ENCODE measurements around the gene C16orf86. TPM values are rescaled to one million over a fixed set of nuclear protein-coding genes. Genes with fewer than 3 reads are reported as not detected.

The C16orf86 gene
- total RNA-seq, 1 experiment from 2014 or later, result 0.79 TPM

DNA sequence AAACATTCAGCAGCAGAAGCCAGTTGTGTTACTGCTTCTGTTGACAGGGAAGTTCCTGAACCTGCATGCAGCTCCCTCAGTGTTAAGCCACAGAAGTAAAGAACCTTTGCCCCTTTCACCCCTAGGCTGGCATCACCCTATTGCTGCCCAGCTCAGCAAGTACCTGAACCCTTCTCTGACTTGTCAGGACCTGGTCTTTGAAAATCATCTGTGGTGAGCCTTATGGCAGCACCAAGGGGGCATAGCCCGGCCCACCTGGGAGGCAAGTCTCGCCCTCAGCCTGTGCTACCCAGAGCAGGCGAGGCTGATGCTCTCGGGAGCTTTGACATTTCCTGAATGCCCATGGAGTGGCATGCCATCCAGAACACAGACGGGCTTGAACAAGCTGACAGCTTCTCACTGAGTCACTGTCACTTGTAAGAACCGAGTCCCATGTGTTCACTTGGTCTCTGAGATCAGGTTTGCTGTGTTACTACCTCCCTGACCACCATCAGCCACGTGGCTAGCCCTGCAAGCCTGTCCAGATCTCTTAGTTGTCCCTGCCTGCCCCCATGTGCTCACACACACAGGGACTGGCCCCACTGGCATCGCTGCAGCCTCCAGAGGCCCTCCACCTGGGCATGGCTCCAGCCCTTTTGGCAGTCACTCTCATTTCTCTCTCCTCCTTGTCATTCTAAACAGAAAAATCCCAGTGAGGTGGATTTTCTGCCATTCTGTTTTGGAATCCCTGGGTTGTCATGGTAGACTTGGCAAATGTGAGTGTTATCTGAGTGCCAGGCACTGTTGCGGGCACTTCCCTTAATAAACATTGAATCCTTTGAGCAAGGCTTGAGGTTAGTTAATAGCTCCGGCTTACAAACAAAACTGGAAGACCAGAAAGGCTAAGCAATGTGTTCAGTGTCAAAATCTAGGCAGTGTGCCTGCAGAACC, 24.6 kb upstream of the C16orf86 start:
- Histone ChIP-seq H3K4me3 (replicated peaks in 1 of 2; ENCODE audit: low read depth in 1 of 2, low read length in 2 of 2) (no peak overlapping the region), H3K4me1 (ENCODE audit: control insufficient read depth in 1 of 2, insufficient read depth in 2 of 2, low read length in 2 of 2) (peaks cover 0 to 4% of the 10 kb centered on the region in 2 experiments; a peak in 1 of 4 replicates), H3K36me3 (ENCODE audit: control insufficient read depth in 1 of 2, insufficient read depth in 2 of 2, low read length in 2 of 2) (peaks cover 12 to 20% of the 10 kb centered on the region in 2 experiments; a peak in 3 of 4 replicates), H2AFZ (ENCODE audit: low read depth, low read length, poor library complexity, severe bottlenecking) (no peak overlapping the region), H3K9ac (ENCODE audit: low read length) (no peak overlapping the region), H3K4me2 (ENCODE audit: low read length) (no peak overlapping the region), H3K9me3 (ENCODE audit: control insufficient read depth in 1 of 2, insufficient read depth in 1 of 2, low read depth in 1 of 2, low read length in 2 of 2) (no peaks in the 10 kb centered on the region), H3K9me2 (ENCODE audit: insufficient read depth) (no peaks in the 10 kb centered on the region), H3K27me3 (ENCODE audit: insufficient read depth, low read length) (no peaks in the 10 kb centered on the region), H3K79me2 (ENCODE audit: insufficient read depth, low read length) (no peaks in the 10 kb centered on the region), H3K27ac (ENCODE audit: low read depth, low read length) (no peak overlapping the region), H4K20me1 (ENCODE audit: insufficient read depth) (no peaks in the 10 kb centered on the region)
- peak; percentile 15; the same call in 1 of the 2 replicates for TF ChIP-seq RAD21 (IDR thresholded peaks at IDR 0.05; ENCODE audit: low read depth)
- TF ChIP-seq, protein P1, sequence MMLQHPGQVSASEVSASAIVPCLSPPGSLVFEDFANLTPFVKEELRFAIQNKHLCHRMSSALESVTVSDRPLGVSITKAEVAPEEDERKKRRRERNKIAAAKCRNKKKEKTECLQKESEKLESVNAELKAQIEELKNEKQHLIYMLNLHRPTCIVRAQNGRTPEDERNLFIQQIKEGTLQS (IDR thresholded peaks at IDR 0.05), result no peak
- no TSS peak for BruUV-seq (replicated peaks)
- CTCF ChIA-PET, result interaction anchor here (1.0 to 1.6 kb wide), 3 partner anchors 80 to 121 kb away, joined by 3 to 5 read pairs (median 4); partner anchors contain the start of gene CTCF
- ATAC-seq, result no peak
- POLR2A ChIA-PET, result no interaction called here
- RAD21 ChIA-PET (ENCODE audit: low non-redundant PET in 1 of 2, low total read pairs in 2 of 2, uncharacterized antibody in 2 of 2, unreplicated experiment in 2 of 2), result no interaction called here
- no peak for DNase-seq (ENCODE audit: low read depth, low spot score)
- intact Hi-C loops (cut with micrococcal nuclease), result no loop called here

DNA sequence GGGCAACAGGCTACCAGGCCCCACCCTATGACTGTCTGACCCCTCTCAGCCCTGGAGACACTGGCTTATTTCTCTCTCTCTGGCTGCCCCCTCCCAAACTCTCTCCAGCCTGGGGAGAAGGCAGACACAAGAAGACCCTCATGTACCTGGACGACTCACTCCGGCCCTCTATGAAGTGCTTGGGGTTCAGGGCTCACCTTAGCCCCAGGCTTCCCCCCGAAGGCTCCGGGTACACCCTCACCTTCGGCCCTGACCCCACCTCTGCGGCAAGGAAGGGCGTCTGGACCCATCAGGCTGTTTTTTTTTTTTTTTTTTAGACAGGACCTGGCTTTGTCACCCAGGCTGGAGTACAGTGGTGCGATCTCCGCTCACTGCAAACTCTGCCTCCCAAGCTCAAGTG, 22.6 kb upstream of the C16orf86 start:
- ChIA-PET RAD21 (ENCODE audit: low non-redundant PET in 1 of 2, low total read pairs in 2 of 2, uncharacterized antibody in 2 of 2, unreplicated experiment in 2 of 2) (interaction anchor here (0.7 to 1.0 kb wide), 2 partner anchors 81 to 123 kb away, joined by 3 read pairs; partner anchors contain the start of gene CTCF (in 1 of the 2)), POLR2A (no interaction called here), CTCF (interaction anchor here (1.6 to 2.7 kb wide), 2 partner anchors 82 to 123 kb away, joined by 5 to 22 read pairs; partner anchors contain the start of gene CTCF)
- peaks cover 0 to 8% of the 10 kb centered on the region in 2 experiments; a peak in 1 of 4 replicates for H3K4me1 ChIP-seq (ENCODE audit: control insufficient read depth in 1 of 2, insufficient read depth in 2 of 2, low read length in 2 of 2)
- ATAC-seq (no peak), DNase-seq (ENCODE audit: low read depth, low spot score) (no peak)
- H3K27ac ChIP-seq (ENCODE audit: low read depth, low read length), result no peak overlapping the region
- H3K79me2 ChIP-seq (ENCODE audit: insufficient read depth, low read length), result no peaks in the 10 kb centered on the region
- no peak for TF ChIP-seq SP1 (IDR thresholded peaks at IDR 0.05; ENCODE audit: low read depth)
- no peak for TF ChIP-seq JUND (IDR thresholded peaks at IDR 0.05)
- no peak for TF ChIP-seq SRF (IDR thresholded peaks at IDR 0.05; ENCODE audit: low read depth)
- no peak for TF ChIP-seq CEBPB (IDR thresholded peaks at IDR 0.05; ENCODE audit: low read depth)
- no peak for TF ChIP-seq TCF7L2 (IDR thresholded peaks at IDR 0.05; ENCODE audit: borderline replicate concordance, extremely low read depth, insufficient read depth, insufficient read length)
- TF ChIP-seq ELF1 (IDR thresholded peaks at IDR 0.05; ENCODE audit: borderline replicate concordance, low read depth), result no peak
- TF ChIP-seq, protein P2, sequence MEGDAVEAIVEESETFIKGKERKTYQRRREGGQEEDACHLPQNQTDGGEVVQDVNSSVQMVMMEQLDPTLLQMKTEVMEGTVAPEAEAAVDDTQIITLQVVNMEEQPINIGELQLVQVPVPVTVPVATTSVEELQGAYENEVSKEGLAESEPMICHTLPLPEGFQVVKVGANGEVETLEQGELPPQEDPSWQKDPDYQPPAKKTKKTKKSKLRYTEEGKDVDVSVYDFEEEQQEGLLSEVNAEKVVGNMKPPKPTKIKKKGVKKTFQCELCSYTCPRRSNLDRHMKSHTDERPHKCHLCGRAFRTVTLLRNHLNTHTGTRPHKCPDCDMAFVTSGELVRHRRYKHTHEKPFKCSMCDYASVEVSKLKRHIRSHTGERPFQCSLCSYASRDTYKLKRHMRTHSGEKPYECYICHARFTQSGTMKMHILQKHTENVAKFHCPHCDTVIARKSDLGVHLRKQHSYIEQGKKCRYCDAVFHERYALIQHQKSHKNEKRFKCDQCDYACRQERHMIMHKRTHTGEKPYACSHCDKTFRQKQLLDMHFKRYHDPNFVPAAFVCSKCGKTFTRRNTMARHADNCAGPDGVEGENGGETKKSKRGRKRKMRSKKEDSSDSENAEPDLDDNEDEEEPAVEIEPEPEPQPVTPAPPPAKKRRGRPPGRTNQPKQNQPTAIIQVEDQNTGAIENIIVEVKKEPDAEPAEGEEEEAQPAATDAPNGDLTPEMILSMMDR (IDR thresholded peaks at IDR 0.05 in 2 of 3, conservative IDR thresholded peaks at IDR 0.05 in 1 of 3; ENCODE audit: borderline replicate concordance in 1 of 3, insufficient read depth in 1 of 3, low read depth in 2 of 3, low read length in 2 of 3), result no peak
- no peak for TF ChIP-seq ZNF274 (IDR thresholded peaks at IDR 0.05; ENCODE audit: low read depth, low read length)
- no peak for TF ChIP-seq CBX3 (IDR thresholded peaks at IDR 0.05; ENCODE audit: low read depth)
- no peak for TF ChIP-seq FOSL1 (IDR thresholded peaks at IDR 0.05; ENCODE audit: low read depth)
- no peak overlapping the region for H3K4me3 ChIP-seq (replicated peaks in 1 of 2; ENCODE audit: low read depth in 1 of 2, low read length in 2 of 2)
- no TSS peak for BruUV-seq (replicated peaks)
- H3K9ac ChIP-seq (ENCODE audit: low read length), result no peak overlapping the region
- H3K9me2 ChIP-seq (ENCODE audit: insufficient read depth), result no peaks in the 10 kb centered on the region
- H3K4me2 ChIP-seq (ENCODE audit: low read length), result no peak overlapping the region
- no peak overlapping the region for H2AFZ ChIP-seq (ENCODE audit: low read depth, low read length, poor library complexity, severe bottlenecking)
- no peaks in the 10 kb centered on the region for H3K9me3 ChIP-seq (ENCODE audit: control insufficient read depth in 1 of 2, insufficient read depth in 1 of 2, low read depth in 1 of 2, low read length in 2 of 2)
- intact Hi-C loops (cut with micrococcal nuclease), result loop anchor here (1.0 kb wide), 2 partner anchors 97 to 123 kb away; no protein-coding TSS in a partner anchor
- no peaks in the 10 kb centered on the region for H3K27me3 ChIP-seq (ENCODE audit: insufficient read depth, low read length)
- H4K20me1 ChIP-seq (ENCODE audit: insufficient read depth), result no peaks in the 10 kb centered on the region
- H3K36me3 ChIP-seq (ENCODE audit: control insufficient read depth in 1 of 2, insufficient read depth in 2 of 2, low read length in 2 of 2), result 0 out of 4 replicates have a peak, but pooled peaks cover 0 to 2% of the 10 kb centered on the region in 2 experiments

All from HCT116 (cell line).